ENCODE measurements around the gene MAN1A2. TPM values are rescaled to one million over a fixed set of nuclear protein-coding genes. Genes with fewer than 3 reads are reported as not detected.

The MAN1A2 gene
- total RNA-seq, 4 donors from 2014 or later: 55.0 to 84.2 (median 79.8) TPM

- 2 to 6% methylated on average over 14 to 32 of the region's 75 CpGs for WGBS, 2 donors
- Histone ChIP-seq H3K36me3 (no peaks in the 10 kb centered on the region), H3K4me1 (peaks cover 25 to 40% of the 10 kb centered on the region in 2 donors), H3K27ac (peak overlapping the region; percentile 95 to 97 (median 96)), H3K4me3 (replicated peaks in 1 of 3) (peak overlapping the region; percentile 3 to 73 (median 26)), H3K27me3 (no peaks in the 10 kb centered on the region), H3K9me3 (no peaks in the 10 kb centered on the region)
- intact Hi-C loops (cut with DNase I): no loop called here
- no peak for TF ChIP-seq CTCF (IDR thresholded peaks at IDR 0.05)
- TF ChIP-seq POLR2A (IDR thresholded peaks at IDR 0.05): peak; percentile 2 to 3
- peak; percentile 89 to 91 for DNase-seq
Observed at GRCh38 chr1:117366177-117367045, 838 bp upstream of the MAN1A2 start.

- Histone ChIP-seq H3K9me3 (no peaks in the 10 kb centered on the region), H3K27me3 (no peaks in the 10 kb centered on the region), H3K27ac (peak overlapping the region in 1 of 3 donors; percentile 95), H3K4me1 (peaks cover 34 to 43% of the 10 kb centered on the region in 2 donors), H3K4me3 (replicated peaks in 1 of 3) (peak overlapping the region in 2 of 3 donors; percentile 26 to 73), H3K36me3 (no peaks in the 10 kb centered on the region)
- DNase-seq: peak; percentile 33 to 36
- TF ChIP-seq CTCF (IDR thresholded peaks at IDR 0.05) (no peak), POLR2A (IDR thresholded peaks at IDR 0.05) (peak in 1 of 2 donors; percentile 18)
- intact Hi-C loops (cut with DNase I): no loop called here
- 5 to 8% methylated on average over 19 of the region's 19 CpGs for WGBS, 2 donors
Observed at GRCh38 chr1:117368116-117369108, 1.2 kb downstream of the MAN1A2 start.

GRCh38 chr1:117370071-117370470, 2.8 kb downstream of the MAN1A2 start:
- TF ChIP-seq CTCF (IDR thresholded peaks at IDR 0.05) (no peak), POLR2A (IDR thresholded peaks at IDR 0.05) (no peak)
- no peak for DNase-seq
- Histone ChIP-seq H3K27ac (no peak overlapping the region), H3K27me3 (no peaks in the 10 kb centered on the region), H3K36me3 (no peaks in the 10 kb centered on the region), H3K4me3 (replicated peaks in 1 of 3) (peak overlapping the region in 2 of 3 donors; percentile 10 to 26), H3K4me1 (peaks cover 41 to 42% of the 10 kb centered on the region in 2 donors), H3K9me3 (no peaks in the 10 kb centered on the region)
- intact Hi-C loops (cut with DNase I): no loop called here
- WGBS, 2 donors: 8 to 17% methylated on average over 2 of the region's 2 CpGs

GRCh38 chr1:117370509-117370908, 3.3 kb downstream of the MAN1A2 start:
- Histone ChIP-seq H3K27ac (no peak overlapping the region), H3K4me3 (replicated peaks in 1 of 3) (peak overlapping the region in 2 of 3 donors; percentile 10 to 26), H3K36me3 (no peaks in the 10 kb centered on the region), H3K27me3 (no peaks in the 10 kb centered on the region), H3K4me1 (peaks cover 36 to 38% of the 10 kb centered on the region in 2 donors), H3K9me3 (no peaks in the 10 kb centered on the region)
- TF ChIP-seq POLR2A (IDR thresholded peaks at IDR 0.05) (no peak), CTCF (IDR thresholded peaks at IDR 0.05) (no peak)
- intact Hi-C loops (cut with DNase I): no loop called here
- DNase-seq: no peak
